Uterus (tissue), 2 donors: ENCODE data around the gene AGPS.

Source experiments
- POLR2A ChIP-seq, 2 donors: fragments of 450-650 bp; IDR thresholded peaks; one replicate each; pipeline ENCODE4 v1.6.1; 2016; ENCODE audit warnings: antibody characterized with exemption in 2 of 2, mild to moderate bottlenecking in 1 of 2, moderate library complexity in 1 of 2
- TF ChIP-seq, protein P1 (sequence below), 4 experiments: fragments of 200-600 bp in 2 of 4; fragments of 450-650 bp in 2 of 4; sonication (generic) in 2 of 4; IDR thresholded peaks; one replicate each; pipeline ENCODE4 v1.5.1; 2016 to 2019; ENCODE audit warnings: antibody characterized with exemption in 4 of 4, mild to moderate bottlenecking in 2 of 4, moderate library complexity in 1 of 4

GRCh38 chr2:177495945-177496344 lies 103.4 kb downstream of the AGPS start:
- no peak for TF ChIP-seq POLR2A (IDR thresholded peaks at IDR 0.05)
- TF ChIP-seq, protein P1, sequence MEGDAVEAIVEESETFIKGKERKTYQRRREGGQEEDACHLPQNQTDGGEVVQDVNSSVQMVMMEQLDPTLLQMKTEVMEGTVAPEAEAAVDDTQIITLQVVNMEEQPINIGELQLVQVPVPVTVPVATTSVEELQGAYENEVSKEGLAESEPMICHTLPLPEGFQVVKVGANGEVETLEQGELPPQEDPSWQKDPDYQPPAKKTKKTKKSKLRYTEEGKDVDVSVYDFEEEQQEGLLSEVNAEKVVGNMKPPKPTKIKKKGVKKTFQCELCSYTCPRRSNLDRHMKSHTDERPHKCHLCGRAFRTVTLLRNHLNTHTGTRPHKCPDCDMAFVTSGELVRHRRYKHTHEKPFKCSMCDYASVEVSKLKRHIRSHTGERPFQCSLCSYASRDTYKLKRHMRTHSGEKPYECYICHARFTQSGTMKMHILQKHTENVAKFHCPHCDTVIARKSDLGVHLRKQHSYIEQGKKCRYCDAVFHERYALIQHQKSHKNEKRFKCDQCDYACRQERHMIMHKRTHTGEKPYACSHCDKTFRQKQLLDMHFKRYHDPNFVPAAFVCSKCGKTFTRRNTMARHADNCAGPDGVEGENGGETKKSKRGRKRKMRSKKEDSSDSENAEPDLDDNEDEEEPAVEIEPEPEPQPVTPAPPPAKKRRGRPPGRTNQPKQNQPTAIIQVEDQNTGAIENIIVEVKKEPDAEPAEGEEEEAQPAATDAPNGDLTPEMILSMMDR (IDR thresholded peaks at IDR 0.05), result no peak
